ENCODE data around the gene POP5.
"Not testable (repeated sequence)": the region's sequence is repeated elsewhere in the genome, so short reads cannot be mapped to it uniquely, and the experiment has no call there.

POP5 gene

DNA sequence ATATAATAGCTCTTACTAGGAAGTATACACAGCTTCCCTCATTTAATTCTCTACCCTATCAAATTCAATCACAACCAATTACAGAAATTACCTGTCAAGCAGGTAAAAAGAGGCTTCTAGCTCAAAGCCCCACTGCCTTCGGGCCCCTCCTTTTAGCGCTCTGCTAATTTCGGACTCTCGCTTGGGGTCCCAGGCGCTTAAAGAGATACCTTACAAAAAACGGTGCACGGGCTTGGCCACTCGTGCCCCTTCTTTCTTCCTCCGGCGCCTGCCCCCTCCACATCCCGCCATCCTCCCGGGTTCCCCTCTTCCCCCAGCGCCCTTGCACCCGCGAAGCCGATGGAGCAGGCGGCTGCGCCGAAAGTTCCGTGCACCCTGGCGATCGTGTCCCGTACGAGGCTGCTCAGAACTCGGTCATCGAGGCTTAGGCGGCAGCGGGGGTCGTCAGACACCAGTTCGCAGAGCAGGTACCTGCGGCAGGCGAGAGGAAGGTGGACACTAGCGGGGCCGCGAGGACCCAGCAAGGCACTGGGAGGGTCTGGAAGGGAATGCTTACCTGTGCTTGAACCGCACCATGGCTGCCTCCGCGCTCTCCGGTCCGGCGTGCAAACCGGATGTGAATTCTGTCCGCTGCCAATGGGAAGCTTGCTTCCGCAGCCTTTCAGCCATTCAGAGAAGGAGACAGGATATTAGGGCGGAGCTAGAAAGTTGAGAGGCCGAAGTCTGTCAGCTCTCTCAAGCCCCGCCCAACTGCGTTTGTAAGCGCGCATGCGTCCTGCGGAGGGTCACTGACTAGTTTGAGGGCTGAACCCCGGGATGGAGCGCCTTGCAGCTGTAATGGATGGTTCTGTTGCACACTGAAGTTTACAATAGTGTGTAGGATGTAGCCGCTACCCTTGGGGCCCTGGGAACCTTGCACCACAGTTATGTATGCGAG, at the start of gene POP5:
Gene POP5 (minus strand): TSS at position 616 of the 937 bp plus-strand sequence. CDS start 40 bp downstream, at position 576.
- DNase-seq (ENCODE audit: low read depth in 3 of 3): peak; percentile 89 to 91 (median 89)

- DNase-seq (ENCODE audit: low read depth in 3 of 3): no peak
These were observed 49.1 kb upstream of the POP5 start for GRCh38 chr12:120630104-120630892.

- no peak for DNase-seq (ENCODE audit: low read depth in 3 of 3)
These were observed 47.7 kb upstream of the POP5 start for GRCh38 chr12:120628919-120629318.

- DNase-seq (ENCODE audit: low read depth in 3 of 3): no peak
These were observed 44.6 kb upstream of the POP5 start for GRCh38 chr12:120625557-120626419.

DNA sequence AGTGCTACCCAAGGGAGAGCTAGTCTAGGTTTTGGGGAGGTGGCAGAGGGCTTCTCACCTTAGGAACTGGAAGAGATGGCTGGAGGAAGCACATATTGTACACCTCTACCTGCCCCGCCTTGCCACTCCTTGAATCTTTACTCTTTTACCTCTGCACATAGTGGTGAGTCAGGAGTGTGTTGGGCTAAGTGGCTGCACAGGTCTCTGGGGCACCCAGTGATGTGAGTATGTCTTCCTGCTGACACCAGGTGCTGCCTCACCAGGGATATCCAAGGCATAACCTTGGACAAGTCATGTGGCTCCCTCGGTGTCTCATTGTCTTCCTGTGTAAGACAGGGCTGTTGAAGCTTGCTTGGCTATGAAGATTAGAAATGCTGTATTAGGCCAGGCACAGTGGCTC, 39.4 kb upstream of the POP5 start:
- no peak for DNase-seq (ENCODE audit: low read depth in 3 of 3)

GRCh38 chr12:120618954-120619615, 37.9 kb upstream of the POP5 start:
- DNase-seq (ENCODE audit: low read depth in 3 of 3): no peak

DNA sequence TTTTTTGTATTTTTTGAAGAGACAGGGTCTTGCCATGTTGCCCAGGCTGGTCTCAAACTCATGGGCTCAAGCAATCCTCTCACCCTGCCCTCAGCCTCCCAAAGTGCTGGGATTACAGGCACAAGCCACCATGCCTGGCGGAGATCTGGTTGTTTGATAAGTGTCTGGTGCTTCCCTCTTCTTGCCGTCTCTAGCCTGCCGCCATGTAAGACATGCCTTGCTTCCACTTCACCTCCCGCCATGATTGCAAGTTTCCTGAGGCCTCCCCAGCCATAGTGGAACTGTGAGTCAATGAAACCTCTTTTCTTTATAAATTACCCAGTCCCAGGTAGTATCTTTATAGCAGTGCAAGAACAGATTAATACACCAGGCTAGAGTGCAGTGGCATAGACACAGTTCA, 36.6 kb upstream of the POP5 start:
- not testable (repeated sequence) for DNase-seq (ENCODE audit: low read depth in 3 of 3)

- not testable (repeated sequence) for DNase-seq (ENCODE audit: low read depth in 3 of 3)
These were observed 36.0 kb upstream of the POP5 start for GRCh38 chr12:120617193-120617592.

DNA sequence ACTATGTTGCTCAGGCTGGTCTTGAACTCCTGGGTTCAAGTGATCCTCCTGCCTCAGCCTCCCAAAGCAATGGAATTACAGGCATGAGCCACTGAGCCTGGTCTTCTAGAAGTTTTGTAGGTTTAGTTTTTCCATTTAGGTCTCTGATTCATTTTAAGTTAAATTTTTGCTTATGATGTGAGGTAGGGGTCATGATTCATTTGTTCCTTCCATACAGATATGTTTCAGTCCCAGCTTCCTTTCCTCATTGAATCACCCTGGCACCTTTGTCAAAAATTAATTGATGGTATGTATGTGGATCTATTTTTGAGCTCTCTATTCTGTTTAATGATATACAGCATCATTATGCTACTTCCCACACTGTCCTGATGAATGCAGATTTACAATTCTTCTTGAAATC, 33.6 kb upstream of the POP5 start:
- DNase-seq (ENCODE audit: low read depth in 3 of 3): no peak

GRCh38 chr12:120611534-120611933, 30.3 kb upstream of the POP5 start:
- DNase-seq (ENCODE audit: low read depth in 3 of 3): not testable (repeated sequence)

- no peak for DNase-seq (ENCODE audit: low read depth in 3 of 3)
These were observed 29.4 kb upstream of the POP5 start for GRCh38 chr12:120610560-120610959.

DNA sequence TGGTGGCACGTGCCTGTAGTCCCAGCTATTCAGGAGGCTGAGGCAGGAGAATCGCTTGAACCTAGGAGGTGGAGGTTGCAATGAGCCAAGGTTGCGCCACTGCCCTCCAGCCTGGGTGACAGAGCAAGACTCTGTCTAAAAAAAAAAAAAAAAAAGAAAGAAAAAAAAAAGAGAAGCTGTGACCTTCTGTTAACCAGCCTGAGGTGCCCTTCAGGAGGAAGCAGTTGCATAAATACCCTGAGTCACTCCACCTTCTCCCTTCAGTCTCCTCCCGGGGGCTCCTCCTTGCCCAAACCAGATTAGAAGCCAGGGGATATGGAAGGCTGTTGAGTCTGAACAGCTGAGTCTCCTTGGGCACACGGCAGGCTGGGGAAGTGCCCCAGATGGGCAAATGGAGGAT, 21.2 kb upstream of the POP5 start:
- not testable (repeated sequence) for DNase-seq (ENCODE audit: low read depth in 3 of 3)

- DNase-seq (ENCODE audit: low read depth in 3 of 3): no peak
These were observed 18.7 kb upstream of the POP5 start for GRCh38 chr12:120599672-120600552.

DNA sequence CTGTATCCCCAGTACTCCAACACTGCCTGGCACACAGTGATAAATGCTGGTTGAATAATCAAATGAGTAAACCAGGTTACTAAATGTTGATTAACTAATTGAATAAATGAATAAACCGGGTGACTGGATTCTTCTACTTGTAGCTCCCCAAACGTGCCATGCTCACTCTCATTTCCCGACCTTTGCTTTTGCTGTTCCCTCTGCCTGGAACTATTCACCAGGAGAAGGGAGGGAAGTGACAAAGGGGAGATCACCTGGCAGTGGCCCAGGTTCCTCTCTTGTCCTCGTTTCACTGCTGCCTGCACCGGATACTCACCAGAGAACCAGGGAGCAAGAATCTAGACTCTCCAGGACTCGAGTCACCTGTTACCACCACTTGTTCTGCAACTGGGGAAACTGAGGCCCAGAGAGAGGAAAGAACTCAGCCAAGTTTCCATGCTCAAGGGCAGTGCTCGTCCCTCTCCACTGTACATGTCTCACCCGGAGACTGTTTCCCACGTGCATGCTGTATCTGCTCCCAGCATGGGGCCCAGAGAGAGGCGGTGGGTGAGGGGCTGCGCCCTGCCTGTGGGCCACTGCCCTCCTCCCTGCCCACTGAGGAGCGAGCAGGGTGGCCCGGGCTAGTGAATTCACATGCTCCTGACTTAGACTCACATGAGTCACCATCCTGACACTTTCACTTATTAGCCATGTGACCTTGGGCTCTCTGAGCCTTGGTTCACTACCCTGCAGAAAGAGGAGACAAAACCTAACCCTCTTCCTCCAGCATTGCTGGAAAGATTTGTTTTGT, 17.7 kb upstream of the POP5 start:
- no peak for DNase-seq (ENCODE audit: low read depth in 3 of 3)

GRCh38 chr12:120597861-120598260, 16.7 kb upstream of the POP5 start:
- no peak for DNase-seq (ENCODE audit: low read depth in 3 of 3)

GRCh38 chr12:120596901-120597300, 15.7 kb upstream of the POP5 start:
- no peak for DNase-seq (ENCODE audit: low read depth in 3 of 3)

GRCh38 chr12:120592121-120593049, 11.2 kb upstream of the POP5 start:
- no peak for DNase-seq (ENCODE audit: low read depth in 3 of 3)

- no peak for DNase-seq (ENCODE audit: low read depth in 3 of 3)
These were observed 9.7 kb upstream of the POP5 start for GRCh38 chr12:120590741-120591407.
